ENCODE data around the gene CLIP3.
A peak's percentile ranks its signal among the peaks of the same experiment; 100 is the strongest.

Gene CLIP3

DNA sequence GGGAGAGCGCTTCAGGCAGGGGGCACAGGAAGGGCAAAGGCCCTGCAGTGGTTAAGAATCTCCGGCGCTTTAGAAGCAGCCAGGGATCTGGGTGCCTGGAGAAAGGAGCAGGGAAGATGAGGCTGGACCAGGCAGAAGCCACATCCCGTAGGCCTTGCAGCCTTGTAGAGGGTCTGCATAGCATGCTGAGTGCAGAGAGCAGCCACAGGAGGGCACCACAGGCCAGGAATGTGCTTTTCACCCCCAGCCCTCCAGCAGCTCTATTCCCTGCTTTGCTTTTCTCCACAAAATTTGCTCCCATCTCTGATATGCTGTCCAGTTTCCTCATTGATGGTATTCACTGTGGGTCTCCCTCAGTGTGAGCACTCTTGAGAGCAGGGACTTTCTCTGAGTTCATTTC, 27.8 kb upstream of the CLIP3 start:
- FAIRE-seq (peak; percentile 65), DNase-seq (ENCODE audit: insufficient read length) (no peak)
- TF ChIP-seq POLR2A (IDR thresholded peaks at IDR 0.05; ENCODE audit: low read depth, low read length), result no peak
- no peak for TF ChIP-seq TAF1 (IDR thresholded peaks at IDR 0.05; ENCODE audit: borderline replicate concordance, low read depth, low read length)
- no peak for TF ChIP-seq POLR2AphosphoS5 (IDR thresholded peaks at IDR 0.05; ENCODE audit: low read depth, low read length)

DNA sequence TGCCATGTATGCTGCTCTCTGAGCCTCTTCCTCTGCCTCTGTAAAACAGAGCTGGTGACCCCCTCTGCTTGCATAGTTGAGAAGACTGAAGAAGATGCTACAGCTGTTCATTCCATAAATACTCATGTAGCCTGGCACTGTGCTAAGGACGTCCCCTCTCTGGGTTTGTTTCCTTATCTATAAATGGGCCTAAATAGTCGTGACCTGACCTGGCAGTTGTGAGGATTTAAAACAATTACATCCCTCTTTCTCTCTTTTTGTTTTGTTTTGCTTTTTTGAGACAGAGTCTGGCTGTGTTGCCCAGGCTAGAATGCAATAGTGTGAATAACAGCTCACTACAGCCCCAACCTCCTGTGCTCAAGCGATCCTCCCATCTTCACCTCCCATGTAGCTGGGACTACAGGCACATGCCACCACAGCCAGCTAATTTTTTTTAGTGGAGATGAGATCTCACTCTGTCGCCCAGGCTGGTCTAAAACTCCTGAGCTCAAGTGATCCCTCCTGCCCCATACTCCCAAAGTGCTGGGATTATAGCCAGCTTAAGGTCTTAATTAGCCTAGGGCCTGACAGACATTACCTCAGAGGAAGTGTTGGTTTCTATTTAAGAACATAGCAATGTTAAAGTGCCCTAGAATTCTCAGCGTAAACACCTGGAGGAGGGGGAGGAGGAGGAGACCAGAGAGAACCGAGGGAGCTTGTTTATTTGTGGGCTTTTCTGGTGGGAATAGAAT, 26.7 kb upstream of the CLIP3 start:
- FAIRE-seq (no peak), DNase-seq (ENCODE audit: insufficient read length) (no peak)
- no peak for TF ChIP-seq POLR2A (IDR thresholded peaks at IDR 0.05; ENCODE audit: low read depth, low read length)
- TF ChIP-seq POLR2AphosphoS5 (IDR thresholded peaks at IDR 0.05; ENCODE audit: low read depth, low read length), result no peak
- TF ChIP-seq TAF1 (IDR thresholded peaks at IDR 0.05; ENCODE audit: borderline replicate concordance, low read depth, low read length), result no peak

DNA sequence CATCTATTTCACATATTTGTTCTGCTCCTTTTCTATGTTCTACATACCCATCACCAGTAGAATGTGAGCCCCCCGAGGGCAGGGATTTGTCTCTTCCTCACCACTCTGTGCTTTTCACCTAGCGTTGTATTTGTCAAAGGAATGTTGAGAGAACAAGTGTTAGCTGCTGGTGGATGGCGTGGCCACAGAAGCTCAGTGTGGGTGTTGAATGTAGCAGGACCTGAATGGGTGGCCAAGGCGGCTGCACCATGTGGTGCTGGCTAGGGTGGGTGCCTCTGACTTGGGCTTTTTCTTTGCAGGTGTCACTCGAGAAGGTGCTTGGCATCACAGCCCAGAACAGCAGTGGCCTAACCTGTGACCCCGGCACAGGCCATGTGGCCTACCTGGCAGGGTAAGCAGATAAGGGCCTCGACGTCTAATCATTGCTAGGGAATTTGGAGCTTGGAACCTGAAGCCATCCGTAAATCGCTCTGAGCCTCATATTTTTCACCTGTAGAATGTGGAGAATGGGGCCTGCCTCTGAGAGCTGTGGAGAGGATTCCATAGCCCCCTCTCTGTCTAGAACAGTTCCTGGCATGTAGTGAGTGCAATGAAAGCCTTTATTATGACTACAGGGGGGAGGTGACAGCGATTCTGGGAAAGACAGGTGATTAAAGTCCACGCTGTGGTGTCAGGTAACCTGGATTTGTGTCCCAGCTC, 26.0 kb upstream of the CLIP3 start:
- no peak for DNase-seq (ENCODE audit: insufficient read length)
- no peak for FAIRE-seq
- TF ChIP-seq TAF1 (IDR thresholded peaks at IDR 0.05; ENCODE audit: borderline replicate concordance, low read depth, low read length) (no peak), POLR2AphosphoS5 (IDR thresholded peaks at IDR 0.05; ENCODE audit: low read depth, low read length) (no peak), POLR2A (IDR thresholded peaks at IDR 0.05; ENCODE audit: low read depth, low read length) (no peak)

DNA sequence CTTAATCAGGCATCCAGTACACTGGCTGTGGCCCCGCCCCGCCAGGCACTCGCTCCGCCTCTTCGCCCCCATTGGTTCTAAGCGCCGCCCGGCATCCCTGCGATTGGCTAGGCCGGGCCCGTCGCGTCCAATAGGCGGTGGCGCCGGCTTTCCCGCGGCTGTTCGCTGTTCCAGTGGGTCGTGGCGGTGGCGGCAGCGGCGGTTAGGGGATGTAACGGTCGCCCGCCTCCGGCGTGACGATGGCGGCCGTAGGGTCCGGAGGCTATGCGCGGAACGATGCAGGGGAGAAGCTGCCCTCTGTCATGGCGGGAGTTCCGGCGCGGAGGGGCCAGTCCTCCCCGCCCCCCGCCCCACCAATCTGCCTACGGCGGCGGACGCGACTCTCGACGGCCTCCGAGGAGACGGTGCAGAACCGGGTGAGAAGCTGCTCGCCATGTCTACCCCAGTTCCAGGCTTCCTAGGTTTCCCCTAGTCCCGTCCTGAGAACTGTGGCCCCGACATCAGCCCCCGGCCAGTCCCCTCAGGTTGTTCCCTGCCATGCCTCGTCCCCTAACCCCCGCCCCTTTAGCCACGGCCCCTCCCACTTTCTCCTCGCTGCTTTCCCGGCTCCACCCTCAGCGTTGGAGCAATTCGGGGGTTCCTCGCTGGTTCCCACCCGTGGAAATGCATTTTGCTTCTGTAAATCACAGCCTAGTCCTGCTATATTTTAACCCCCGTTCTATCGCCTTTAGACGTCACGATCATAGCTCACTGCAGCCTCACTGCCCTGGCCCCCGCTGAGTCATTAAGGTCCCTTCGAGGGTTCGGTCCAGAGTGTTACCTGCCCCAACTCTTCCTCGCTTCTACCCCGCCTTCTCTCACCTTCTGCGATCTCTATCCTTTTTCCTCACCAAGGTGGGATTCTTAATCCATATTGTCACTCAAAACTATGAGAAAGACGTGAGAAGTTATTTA, 22.3 kb upstream of the CLIP3 start, which contains the start of gene WDR62:
WDR62 (plus strand) TSS at position 165 of the 954 bp plus-strand sequence; CDS start at position 240, 75 bp downstream.
- TF ChIP-seq POLR2AphosphoS5 (IDR thresholded peaks at IDR 0.05; ENCODE audit: low read depth, low read length) (peak; percentile 52; the same call in 1 of the 2 replicates), TAF1 (IDR thresholded peaks at IDR 0.05; ENCODE audit: borderline replicate concordance, low read depth, low read length) (peak; percentile 43; the same call in 1 of the 2 replicates), POLR2A (IDR thresholded peaks at IDR 0.05; ENCODE audit: low read depth, low read length) (peak; percentile 59; the same call in 1 of the 2 replicates)
- DNase-seq (ENCODE audit: insufficient read length) (peak; percentile 97), FAIRE-seq (no peak)

DNA sequence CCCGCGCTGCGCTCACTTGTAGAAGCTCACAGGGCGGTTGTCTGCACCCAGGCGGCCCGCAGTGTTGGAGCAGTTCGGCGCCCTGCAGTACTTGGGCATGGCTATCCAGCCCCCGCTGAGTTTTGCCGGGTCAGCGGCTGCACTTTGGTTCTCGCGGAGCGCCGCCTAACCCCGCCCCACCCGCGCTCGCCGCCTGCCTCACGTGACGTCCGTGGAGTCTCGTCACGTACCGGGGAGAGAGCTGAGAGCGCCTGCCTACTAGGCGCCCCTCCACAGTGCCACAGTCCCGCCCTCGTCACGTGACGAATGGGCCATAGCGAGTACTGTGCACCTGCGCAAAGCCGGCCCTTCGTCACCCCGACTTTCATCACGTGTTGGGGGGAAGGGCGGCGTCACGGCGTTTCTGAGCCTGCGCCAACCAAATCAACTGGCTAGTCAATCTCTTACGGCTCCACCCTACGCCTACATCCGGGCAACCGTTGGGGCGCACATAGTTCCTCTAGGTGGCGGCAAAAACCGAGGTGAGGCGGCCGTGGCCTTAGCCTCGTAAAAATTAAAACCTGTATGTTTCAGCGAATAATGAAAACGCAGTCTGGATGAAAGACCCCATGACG, 21.6 kb upstream of the CLIP3 start, which contains the start of gene THAP8:
THAP8 (minus strand) TSS at position 167 of the 614 bp plus-strand sequence; CDS start at position 99, 68 bp downstream.
- DNase-seq (ENCODE audit: insufficient read length), result peak; percentile 97
- TF ChIP-seq POLR2A (IDR thresholded peaks at IDR 0.05; ENCODE audit: low read depth, low read length) (peak; percentile 81; the same call in 1 of the 2 replicates), POLR2AphosphoS5 (IDR thresholded peaks at IDR 0.05; ENCODE audit: low read depth, low read length) (peak; percentile 80), TAF1 (IDR thresholded peaks at IDR 0.05; ENCODE audit: borderline replicate concordance, low read depth, low read length) (peak; percentile 29; the same call in 1 of the 2 replicates)
- peak; percentile 99 for FAIRE-seq

DNA sequence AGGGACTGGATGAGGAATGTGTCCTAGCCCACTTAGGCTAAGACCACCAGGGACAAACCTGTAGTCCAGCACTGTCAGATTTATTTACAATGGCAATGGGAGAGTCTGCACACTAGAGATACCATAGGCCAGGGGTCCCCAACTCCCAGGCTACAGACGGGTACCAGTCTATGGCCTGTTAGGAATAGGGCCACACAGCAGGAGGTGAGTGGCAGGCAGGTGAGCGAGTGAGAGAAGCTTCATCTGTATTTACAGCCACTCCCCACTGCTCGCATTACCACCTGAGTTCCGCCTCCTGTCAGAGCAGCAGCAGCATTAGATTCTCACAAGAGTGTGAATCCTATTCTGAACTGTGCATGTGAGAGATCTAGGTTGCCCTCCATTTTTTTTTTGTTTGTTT, 19.0 kb upstream of the CLIP3 start:
- no peak for DNase-seq (ENCODE audit: insufficient read length)
- no peak for TF ChIP-seq POLR2AphosphoS5 (IDR thresholded peaks at IDR 0.05; ENCODE audit: low read depth, low read length)
- no peak for FAIRE-seq

DNA sequence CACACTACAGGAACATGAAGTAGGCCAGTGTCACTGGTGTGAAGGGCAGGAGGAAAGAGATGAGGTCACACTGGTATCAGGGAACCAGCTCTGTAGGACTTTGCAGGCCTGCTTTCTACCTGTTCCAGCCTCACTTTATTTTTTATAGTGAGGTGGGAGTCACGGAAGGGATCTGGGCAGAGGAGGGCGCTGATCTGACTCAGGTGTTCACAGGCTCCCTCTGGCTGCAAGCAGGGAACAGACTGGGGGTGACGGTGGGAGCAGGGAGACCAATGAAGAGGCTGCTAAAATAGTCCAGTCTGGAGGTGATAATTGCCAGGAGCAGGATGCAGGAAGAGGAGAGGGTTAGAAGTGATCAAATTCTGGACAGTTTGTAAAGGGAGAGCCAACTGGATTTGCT, 18.6 kb upstream of the CLIP3 start:
- DNase-seq (ENCODE audit: insufficient read length) (no peak), FAIRE-seq (no peak)
- TF ChIP-seq POLR2A (IDR thresholded peaks at IDR 0.05; ENCODE audit: low read depth, low read length), result no peak
- TF ChIP-seq TAF1 (IDR thresholded peaks at IDR 0.05; ENCODE audit: borderline replicate concordance, low read depth, low read length), result no peak
- no peak for TF ChIP-seq POLR2AphosphoS5 (IDR thresholded peaks at IDR 0.05; ENCODE audit: low read depth, low read length)

DNA sequence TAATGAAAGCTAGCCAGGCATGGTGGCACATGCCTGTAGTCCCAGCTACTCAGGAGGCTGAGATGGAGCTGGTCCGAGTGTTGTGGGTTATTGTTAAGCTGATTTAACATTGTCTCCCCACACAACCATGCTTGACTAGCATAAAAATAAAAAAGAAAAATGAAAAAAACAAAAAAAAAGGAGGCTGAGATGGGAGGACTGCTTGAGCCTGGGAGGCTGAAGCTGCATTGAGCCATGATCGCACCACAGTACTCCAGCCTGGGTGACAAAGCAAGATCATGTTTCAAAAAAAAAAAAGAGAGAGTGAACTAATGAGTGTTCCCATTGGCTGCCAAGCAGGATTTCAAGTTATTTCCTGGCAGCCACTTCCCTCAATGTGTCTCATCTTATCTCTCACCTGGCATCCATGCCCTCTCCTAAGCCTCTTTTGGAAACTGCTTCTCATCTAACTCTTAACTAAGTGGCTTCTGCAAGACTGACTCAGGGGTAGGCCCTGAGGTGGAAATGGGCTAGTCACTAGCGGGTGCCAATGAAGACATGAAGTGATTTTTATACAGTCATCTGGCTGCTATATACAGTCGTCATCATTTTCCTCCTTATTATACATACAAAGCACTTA, 16.5 kb upstream of the CLIP3 start:
- no peak for DNase-seq (ENCODE audit: insufficient read length)
- no peak for TF ChIP-seq TAF1 (IDR thresholded peaks at IDR 0.05; ENCODE audit: borderline replicate concordance, low read depth, low read length)
- TF ChIP-seq POLR2AphosphoS5 (IDR thresholded peaks at IDR 0.05; ENCODE audit: low read depth, low read length), result no peak
- TF ChIP-seq POLR2A (IDR thresholded peaks at IDR 0.05; ENCODE audit: low read depth, low read length), result no peak
- FAIRE-seq, result no peak

DNA sequence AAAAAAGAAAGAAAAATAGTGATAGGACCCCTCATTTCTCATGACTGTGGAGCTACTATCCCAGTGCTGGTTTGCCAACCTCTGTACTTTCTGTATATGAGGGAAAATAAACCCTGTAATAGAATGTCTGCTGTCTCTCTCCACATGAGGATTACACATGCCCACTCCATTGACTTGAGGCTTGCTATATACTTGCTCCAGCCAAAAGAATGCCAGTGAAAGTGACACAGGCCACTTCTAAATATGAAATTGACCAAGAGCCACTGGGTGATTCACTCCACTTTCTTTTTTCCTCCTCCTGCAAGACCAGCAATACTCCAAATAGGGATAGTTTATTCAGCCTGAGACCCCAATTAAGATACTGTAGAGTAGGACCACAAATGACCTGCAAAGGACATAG, 15.2 kb upstream of the CLIP3 start:
- no peak for FAIRE-seq
- TF ChIP-seq TAF1 (IDR thresholded peaks at IDR 0.05; ENCODE audit: borderline replicate concordance, low read depth, low read length) (no peak), POLR2A (IDR thresholded peaks at IDR 0.05; ENCODE audit: low read depth, low read length) (no peak), POLR2AphosphoS5 (IDR thresholded peaks at IDR 0.05; ENCODE audit: low read depth, low read length) (no peak)

DNA sequence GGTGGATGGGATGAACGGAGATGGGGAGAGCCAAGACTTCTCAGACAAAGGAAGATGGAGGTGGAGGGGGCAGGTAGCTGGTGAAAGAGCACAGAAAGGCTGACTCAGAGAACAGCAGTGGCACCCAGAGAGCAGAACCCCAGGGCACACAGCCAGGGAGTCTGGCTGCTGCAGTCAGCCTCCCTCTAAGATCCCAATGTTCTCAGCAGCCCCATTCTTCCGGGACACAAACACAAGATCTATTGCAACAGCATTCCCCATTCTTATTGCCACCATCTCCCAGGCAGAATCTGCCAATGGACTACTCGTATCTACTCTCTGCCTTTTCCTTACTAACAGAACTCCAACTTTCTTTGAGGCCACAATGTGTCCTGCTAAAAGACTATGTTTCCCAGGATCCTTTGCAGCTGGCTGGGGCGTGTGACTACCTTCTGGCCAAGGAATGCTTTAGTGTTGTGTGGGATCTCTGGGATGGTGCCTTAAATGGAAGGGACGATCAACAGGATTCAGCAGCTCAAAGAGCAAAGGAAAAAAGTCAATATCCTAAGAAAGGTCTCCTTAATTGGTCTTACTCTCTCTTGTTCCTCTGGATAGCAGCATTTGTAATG, 13.9 kb upstream of the CLIP3 start:
- no peak for FAIRE-seq
- DNase-seq (ENCODE audit: insufficient read length), result no peak
- TF ChIP-seq POLR2A (IDR thresholded peaks at IDR 0.05; ENCODE audit: low read depth, low read length) (no peak), POLR2AphosphoS5 (IDR thresholded peaks at IDR 0.05; ENCODE audit: low read depth, low read length) (no peak), TAF1 (IDR thresholded peaks at IDR 0.05; ENCODE audit: borderline replicate concordance, low read depth, low read length) (no peak)

More for the DNA sequence above, 15.2 kb upstream of the CLIP3 start:
- no peak for DNase-seq (ENCODE audit: insufficient read length)

All from GM12892 (cell line).